GM23338 (cell line): ENCODE data around the gene RTKN2. TPM values are rescaled to one million over a fixed set of nuclear protein-coding genes. Genes with fewer than 3 reads are reported as not detected.

ENCODE experiments used
- ATAC-seq: fragments of 200-7000 bp; cut with Tn5 transposase; 3 replicates; pipeline ENCODE4 v1.9.1; 2020
- DNase-seq: peaks from one replicate; pipeline ENCODE4 v3.0.0-alpha.2; 2015; ENCODE audit warnings: low spot score
- H2AFZ ChIP-seq: fragments of 200-600 bp; sonication (generic); 2 replicates; pipeline ENCODE4 v1.8.0; 2016; ENCODE audit warnings: antibody characterized with exemption, mild to moderate bottlenecking, moderate library complexity
- H3F3A ChIP-seq: fragments of 200-600 bp; sonication (generic); replicated peaks from 2 replicates; pipeline ENCODE4 v1.8.0; 2017; ENCODE audit warnings: antibody characterized with exemption, mixed run types, low read depth
- H3K27ac ChIP-seq: fragments of 200-600 bp; sonication (generic); 2 replicates; pipeline ENCODE4 v1.6.1; 2016; ENCODE audit warnings: low read depth
- H3K27me3 ChIP-seq: fragments of 200-600 bp; sonication (generic); 2 replicates; pipeline ENCODE4 v1.8.0; 2016; ENCODE audit warnings: mild to moderate bottlenecking, mixed run types, moderate library complexity; ENCODE audit not compliant: insufficient read depth
- H3K36me3 ChIP-seq: fragments of 200-600 bp; sonication (generic); 2 replicates; pipeline ENCODE4 v1.8.0; 2016; ENCODE audit warnings: mild to moderate bottlenecking; ENCODE audit not compliant: insufficient read depth
- H3K4me1 ChIP-seq: fragments of 200-600 bp; sonication (generic); 2 replicates; pipeline ENCODE4 v1.8.0; 2016; ENCODE audit warnings: mild to moderate bottlenecking, moderate library complexity; ENCODE audit not compliant: insufficient read depth
- H3K4me2 ChIP-seq: fragments of 200-600 bp; sonication (generic); 2 replicates; pipeline ENCODE4 v1.7.1; 2017; ENCODE audit warnings: mixed run types
- H3K4me3 ChIP-seq: fragments of 200-600 bp; sonication (generic); 2 replicates; pipeline ENCODE4 v1.6.1; 2016; ENCODE audit warnings: mixed run types
- H3K79me2 ChIP-seq: fragments of 200-600 bp; sonication (generic); replicated peaks from 2 replicates; pipeline ENCODE4 v1.8.0; 2017; ENCODE audit warnings: mild to moderate bottlenecking; ENCODE audit not compliant: insufficient read depth
- H3K9me2 ChIP-seq: fragments of 200-600 bp; sonication (generic); 2 replicates; pipeline ENCODE4 v1.8.0; 2017; ENCODE audit not compliant: insufficient read depth
- H4K20me1 ChIP-seq: fragments of 200-600 bp; sonication (generic); replicated peaks from 2 replicates; pipeline ENCODE4 v1.8.0; 2017; ENCODE audit warnings: mild to moderate bottlenecking; ENCODE audit not compliant: insufficient read depth
- H3K27ac Mint-ChIP-seq: 2 replicates; pipeline ENCODE4 v1.8.0; 2020; ENCODE audit warnings: inconsistent platforms, mild to moderate bottlenecking, moderate library complexity, mixed read lengths
- H3K27me3 Mint-ChIP-seq: 3 replicates; pipeline ENCODE4 v1.8.0; 2022; ENCODE audit warnings: low read depth, mild to moderate bottlenecking, moderate library complexity, mixed read lengths, inconsistent platforms; ENCODE audit not compliant: insufficient read depth, poor library complexity
- H3K36me3 Mint-ChIP-seq: 3 replicates; pipeline ENCODE4 v1.8.0; 2021; ENCODE audit warnings: low read depth, mild to moderate bottlenecking, inconsistent platforms, moderate library complexity, mixed read lengths
- H3K4me1 Mint-ChIP-seq: 3 replicates; pipeline ENCODE4 v1.8.0; 2020; ENCODE audit warnings: mild to moderate bottlenecking, inconsistent platforms, mixed read lengths
- H3K4me3 Mint-ChIP-seq: 3 replicates; pipeline ENCODE4 v1.8.0; 2021; ENCODE audit warnings: moderate library complexity, mild to moderate bottlenecking, inconsistent platforms, mixed read lengths
- H3K9me3 Mint-ChIP-seq: 3 replicates; pipeline ENCODE4 v1.8.0; 2020; ENCODE audit warnings: moderate library complexity, mild to moderate bottlenecking, inconsistent platforms, mixed read lengths
- CREB1 ChIP-seq: fragments of 250-450 bp; sonication (Bioruptor Pico); IDR thresholded peaks from 2 replicates; pipeline ENCODE4 v1.5.0; 2020; ENCODE audit warnings: low read depth, mild to moderate bottlenecking, moderate library complexity
- ETS1 ChIP-seq: IDR thresholded peaks from 2 replicates; pipeline ENCODE4 v1.6.1; 2016; ENCODE audit warnings: antibody characterized with exemption
- EZH2 ChIP-seq: fragments of 200-600 bp; sonication (generic); IDR thresholded peaks from one replicate; pipeline ENCODE4 v1.8.0; 2017; ENCODE audit warnings: antibody characterized with exemption, mild to moderate bottlenecking, low read depth; ENCODE audit not compliant: unreplicated experiment
- EZH2phosphoT487 ChIP-seq: fragments of 200-600 bp; sonication (generic); IDR thresholded peaks from one replicate; pipeline ENCODE4 v1.8.1; 2018; ENCODE audit warnings: antibody characterized with exemption; ENCODE audit not compliant: unreplicated experiment
- NANOG ChIP-seq: IDR thresholded peaks from 2 replicates; pipeline ENCODE4 v1.6.1; 2016; ENCODE audit warnings: antibody characterized with exemption, borderline replicate concordance
- POLR2AphosphoS5 ChIP-seq: IDR thresholded peaks from 2 replicates; pipeline ENCODE4 v1.6.1; 2016; ENCODE audit warnings: antibody characterized with exemption, low read depth
- REST ChIP-seq: IDR thresholded peaks from one replicate; pipeline ENCODE4 v1.6.1; 2018; ENCODE audit warnings: antibody characterized with exemption; ENCODE audit not compliant: unreplicated experiment
- STAT1 ChIP-seq: IDR thresholded peaks from one replicate; pipeline ENCODE4 v1.6.1; 2016; ENCODE audit warnings: antibody characterized with exemption; ENCODE audit not compliant: unreplicated experiment
- ZNF114 ChIP-seq: fragments of 250-450 bp; sonication (Bioruptor Pico); IDR thresholded peaks from 2 replicates; pipeline ENCODE4 v1.5.0; 2020; ENCODE audit warnings: mild to moderate bottlenecking, moderate library complexity
- ZNF462 ChIP-seq: fragments of 250-450 bp; sonication (Bioruptor Pico); IDR thresholded peaks from 2 replicates; pipeline ENCODE4 v1.5.0; 2020; ENCODE audit warnings: mild to moderate bottlenecking, moderate library complexity
- polyA plus RNA-seq: library from polyadenylated mRNA; unstranded; fragments of >200 nt; fragmentation: Nextera tagmentation; extraction: Ambion mirVana; gene quantifications from 2 replicates; pipeline ENCODE4 v1.2.1, GENCODE V29; 2016
- total RNA-seq: library from RNA; depleted of rRNA; stranded (reverse); fragments of >200 nt; shearing (Covaris generic); gene quantifications from 2 replicates; pipeline ENCODE4 v1.2.3, GENCODE V29; 2014

Gene RTKN2
- total and polyA plus RNA-seq, 2 experiments from 2014 or later: 15.3 to 23.6 TPM

- TF ChIP-seq STAT1 (no peak), NANOG (no peak), ZNF462 (CRISPR knock-in tag) (no peak), ZNF114 (CRISPR knock-in tag) (no peak)
Measured at GRCh38 chr10:62186999-62187675, 81.5 kb downstream of the RTKN2 start (continued).

- H2AFZ ChIP-seq: no peak overlapping the region
- no peak overlapping the region for H3K4me3 ChIP-seq
- no peaks in the 10 kb centered on the region for H3F3A ChIP-seq
- no peaks in the 10 kb centered on the region; the same call in 1 of the 2 replicates for H3K9me2 ChIP-seq
- 0 out of 2 replicates have a peak, but pooled peaks cover 3% of the 10 kb centered on the region for H4K20me1 ChIP-seq
- Mint-ChIP-seq H3K4me1 (peaks cover 13% of the 10 kb centered on the region; the same call in 2 of the 3 replicates), H3K9me3 (no peaks in the 10 kb centered on the region), H3K27ac (no peak overlapping the region), H3K27me3 (no peaks in the 10 kb centered on the region), H3K36me3 (peaks cover 3% of the 10 kb centered on the region; the same call in 2 of the 3 replicates), H3K4me3 (no peak overlapping the region)
- H3K4me2 ChIP-seq: no peak overlapping the region
- H3K36me3 ChIP-seq: no peaks in the 10 kb centered on the region; the same call in 1 of the 2 replicates
- DNase-seq: no peak
- ATAC-seq: no peak; the same call in 2 of the 3 replicates
- no peaks in the 10 kb centered on the region for H3K79me2 ChIP-seq
- H3K27me3 ChIP-seq: no peaks in the 10 kb centered on the region
- peaks cover 5% of the 10 kb centered on the region; the same call in 1 of the 2 replicates for H3K4me1 ChIP-seq
- H3K27ac ChIP-seq: no peak overlapping the region
- TF ChIP-seq NANOG: no peak
- no peak for TF ChIP-seq ETS1
- no peak for TF ChIP-seq EZH2phosphoT487
- no peak for TF ChIP-seq REST
- TF ChIP-seq POLR2AphosphoS5: no peak
- no peak for TF ChIP-seq CREB1 (CRISPR knock-in tag)
- TF ChIP-seq ZNF114 (CRISPR knock-in tag): no peak
- no peak for TF ChIP-seq EZH2
Measured at GRCh38 chr10:62185919-62186692, 82.5 kb downstream of the RTKN2 start.
